HL-60 (cell line): ENCODE data around the gene PA2G4.
"Not testable (repeated sequence)": the region's sequence is repeated elsewhere in the genome, so short reads cannot be mapped to it uniquely, and the experiment has no call there.

Experiments
- POLR2AphosphoS5 ChIP-seq: IDR thresholded peaks from 2 replicates; pipeline ENCODE4 v1.6.1; 2012; ENCODE audit warnings: low read depth
- SPI1 ChIP-seq: IDR thresholded peaks from 2 replicates; pipeline ENCODE4 v1.6.1; 2012; ENCODE audit warnings: low read depth, mild to moderate bottlenecking, borderline replicate concordance
- TF ChIP-seq, protein P1 (sequence below): IDR thresholded peaks from one replicate; pipeline ENCODE4 v1.5.1; 2011; ENCODE audit warnings: low read length, control low read depth, inconsistent platforms; ENCODE audit not compliant: insufficient read depth

GRCh38 chr12:56156464-56157200, 52.3 kb downstream of the PA2G4 start:
- TF ChIP-seq, protein P1, sequence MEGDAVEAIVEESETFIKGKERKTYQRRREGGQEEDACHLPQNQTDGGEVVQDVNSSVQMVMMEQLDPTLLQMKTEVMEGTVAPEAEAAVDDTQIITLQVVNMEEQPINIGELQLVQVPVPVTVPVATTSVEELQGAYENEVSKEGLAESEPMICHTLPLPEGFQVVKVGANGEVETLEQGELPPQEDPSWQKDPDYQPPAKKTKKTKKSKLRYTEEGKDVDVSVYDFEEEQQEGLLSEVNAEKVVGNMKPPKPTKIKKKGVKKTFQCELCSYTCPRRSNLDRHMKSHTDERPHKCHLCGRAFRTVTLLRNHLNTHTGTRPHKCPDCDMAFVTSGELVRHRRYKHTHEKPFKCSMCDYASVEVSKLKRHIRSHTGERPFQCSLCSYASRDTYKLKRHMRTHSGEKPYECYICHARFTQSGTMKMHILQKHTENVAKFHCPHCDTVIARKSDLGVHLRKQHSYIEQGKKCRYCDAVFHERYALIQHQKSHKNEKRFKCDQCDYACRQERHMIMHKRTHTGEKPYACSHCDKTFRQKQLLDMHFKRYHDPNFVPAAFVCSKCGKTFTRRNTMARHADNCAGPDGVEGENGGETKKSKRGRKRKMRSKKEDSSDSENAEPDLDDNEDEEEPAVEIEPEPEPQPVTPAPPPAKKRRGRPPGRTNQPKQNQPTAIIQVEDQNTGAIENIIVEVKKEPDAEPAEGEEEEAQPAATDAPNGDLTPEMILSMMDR = not testable (repeated sequence)
- not testable (repeated sequence) for TF ChIP-seq SPI1, POLR2AphosphoS5
